H1 (cell line): Measurements from ENCODE around the gene GLMN.

Source experiments
- ATF2 ChIP-seq: IDR thresholded peaks from 2 replicates; pipeline ENCODE4 v1.6.1; 2012; ENCODE audit warnings: low read length, inconsistent platforms
- CEBPB ChIP-seq: IDR thresholded peaks from 2 replicates; pipeline ENCODE4 v1.6.1; 2012; ENCODE audit warnings: low read depth, low read length
- EGR1 ChIP-seq: IDR thresholded peaks from 2 replicates; pipeline ENCODE4 v1.6.1; 2011; ENCODE audit warnings: low read depth, low read length, borderline replicate concordance
- EP300 ChIP-seq, 2 experiments: IDR thresholded peaks; 1 replicate in 1 of 2; 2 replicates in 1 of 2; pipeline ENCODE4 v1.6.1; 2011 to 2012; ENCODE audit warnings: low read depth in 2 of 2, low read length in 2 of 2, mild to moderate bottlenecking in 2 of 2, borderline replicate concordance in 1 of 2, inconsistent platforms in 1 of 2, moderate library complexity in 1 of 2
- EZH2 ChIP-seq: fragments of 200-600 bp; sonication (generic); IDR thresholded peaks from 2 replicates; pipeline ENCODE4 v1.7.1; 2012; ENCODE audit warnings: low read depth, mild to moderate bottlenecking, moderate library complexity, low read length, inconsistent platforms; ENCODE audit not compliant: severe bottlenecking
- JUN ChIP-seq: IDR thresholded peaks from 2 replicates; pipeline ENCODE4 v1.6.1; 2011; ENCODE audit warnings: low read depth, mild to moderate bottlenecking, improper control_type of control experiment, low read length
- POLR2A ChIP-seq, 2 experiments: IDR thresholded peaks; 1 replicate in 1 of 2; 2 replicates in 1 of 2; pipeline ENCODE4 v1.6.1; 2011; ENCODE audit warnings: low read depth in 2 of 2, low read length in 2 of 2, mild to moderate bottlenecking in 2 of 2; ENCODE audit errors: control extremely low read depth in 1 of 2
- POLR2AphosphoS5 ChIP-seq: IDR thresholded peaks from 2 replicates; pipeline ENCODE4 v1.6.1; 2011; ENCODE audit warnings: low read depth, low read length
- RBBP5 ChIP-seq: IDR thresholded peaks from 2 replicates; pipeline ENCODE4 v1.7.1; 2012; ENCODE audit warnings: low read depth, mild to moderate bottlenecking, inconsistent platforms, low read length, moderate library complexity, borderline replicate concordance
- RFX5 ChIP-seq: IDR thresholded peaks from 2 replicates; pipeline ENCODE4 v1.6.1; 2011; ENCODE audit warnings: low read depth, low read length, improper control_type of control experiment, borderline replicate concordance
- SP1 ChIP-seq: IDR thresholded peaks from 2 replicates; pipeline ENCODE4 v1.6.1; 2011; ENCODE audit warnings: low read depth, low read length
- ZNF274 ChIP-seq: IDR thresholded peaks from 2 replicates; pipeline ENCODE4 v1.7.0; 2012; ENCODE audit warnings: low read length, borderline replicate concordance; ENCODE audit errors: extremely low read depth
- TF ChIP-seq, protein P1 (sequence below), 3 experiments: IDR thresholded peaks; 1 replicate in 2 of 3; 2 replicates in 1 of 3; pipeline versions ENCODE4 v1.5.1 to v1.6.1; 2011; ENCODE audit warnings: low read length in 3 of 3, mild to moderate bottlenecking in 3 of 3, inconsistent platforms in 2 of 3, low read depth in 1 of 3, moderate library complexity in 1 of 3; ENCODE audit not compliant: insufficient read depth in 1 of 3; ENCODE audit errors: control extremely low read depth in 1 of 3
- TF ChIP-seq, protein P2 (sequence below): IDR thresholded peaks from 2 replicates; pipeline ENCODE4 v1.6.1; 2012; ENCODE audit warnings: inconsistent platforms

GRCh38 chr1:92329347-92330129 is 30.8 kb upstream of the GLMN start:
- TF ChIP-seq RBBP5 (no peak), ATF2 (no peak), RFX5 (no peak), POLR2A (IDR thresholded peaks at IDR 0.05; ENCODE audit: control extremely low read depth in 1 of 2, low read depth in 2 of 2, low read length in 2 of 2) (no peak), POLR2AphosphoS5 (no peak), EP300 (IDR thresholded peaks at IDR 0.05; ENCODE audit: borderline replicate concordance in 1 of 2, low read depth in 2 of 2, low read length in 2 of 2) (no peak), EZH2 (no peak), EGR1 (no peak), CEBPB (no peak), JUN (no peak), ZNF274 (no peak), SP1 (no peak)
- TF ChIP-seq, protein P1, sequence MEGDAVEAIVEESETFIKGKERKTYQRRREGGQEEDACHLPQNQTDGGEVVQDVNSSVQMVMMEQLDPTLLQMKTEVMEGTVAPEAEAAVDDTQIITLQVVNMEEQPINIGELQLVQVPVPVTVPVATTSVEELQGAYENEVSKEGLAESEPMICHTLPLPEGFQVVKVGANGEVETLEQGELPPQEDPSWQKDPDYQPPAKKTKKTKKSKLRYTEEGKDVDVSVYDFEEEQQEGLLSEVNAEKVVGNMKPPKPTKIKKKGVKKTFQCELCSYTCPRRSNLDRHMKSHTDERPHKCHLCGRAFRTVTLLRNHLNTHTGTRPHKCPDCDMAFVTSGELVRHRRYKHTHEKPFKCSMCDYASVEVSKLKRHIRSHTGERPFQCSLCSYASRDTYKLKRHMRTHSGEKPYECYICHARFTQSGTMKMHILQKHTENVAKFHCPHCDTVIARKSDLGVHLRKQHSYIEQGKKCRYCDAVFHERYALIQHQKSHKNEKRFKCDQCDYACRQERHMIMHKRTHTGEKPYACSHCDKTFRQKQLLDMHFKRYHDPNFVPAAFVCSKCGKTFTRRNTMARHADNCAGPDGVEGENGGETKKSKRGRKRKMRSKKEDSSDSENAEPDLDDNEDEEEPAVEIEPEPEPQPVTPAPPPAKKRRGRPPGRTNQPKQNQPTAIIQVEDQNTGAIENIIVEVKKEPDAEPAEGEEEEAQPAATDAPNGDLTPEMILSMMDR (IDR thresholded peaks at IDR 0.05; ENCODE audit: control extremely low read depth in 1 of 3, insufficient read depth in 1 of 3, low read depth in 1 of 3, low read length in 3 of 3), result no peak
- TF ChIP-seq, protein P2, sequence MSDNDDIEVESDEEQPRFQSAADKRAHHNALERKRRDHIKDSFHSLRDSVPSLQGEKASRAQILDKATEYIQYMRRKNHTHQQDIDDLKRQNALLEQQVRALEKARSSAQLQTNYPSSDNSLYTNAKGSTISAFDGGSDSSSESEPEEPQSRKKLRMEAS, result no peak
